K562 (cell line): ENCODE measurements around the gene CRYGB. TPM values are rescaled to one million over a fixed set of nuclear protein-coding genes. Genes with fewer than 3 reads are reported as not detected.

Experiments used
- ATAC-seq: fragments of 200-7000 bp; cut with Tn5 transposase; 3 replicates; pipeline ENCODE4 v1.9.1; 2020; ENCODE audit warnings: moderate library complexity
- BruUV-seq: library from RNA; stranded (reverse); fragments of 400-500 nt; replicated peaks from 2 replicates; lab custom pipeline; 2021; lab: Mats Ljungman, UMichigan
- CTCF ChIA-PET: fragments of 300-600 bp; formaldehyde crosslinking; extraction: SDS; loops from one replicate; lab custom pipeline; 2021; ENCODE audit warnings: low intra/inter-chr PET ratio; lab: Yijun Ruan, JAX
- POLR2A ChIA-PET: fragments of 300-600, 350-650 bp; sonication (Branson Sonifier 250); formaldehyde crosslinking; extraction: SDS; loops from one replicate; lab custom pipeline; 2021; ENCODE audit warnings: antibody characterized with exemption, inconsistent platforms; lab: Yijun Ruan, JAX
- DNase-seq, 4 experiments: peaks; one replicate each; pipeline versions ENCODE4 v3.0.0 to v3.0.0-alpha.2; 2011 to 2018; ENCODE audit warnings: low spot score in 3 of 4, mixed read lengths in 3 of 4; ENCODE audit errors: extremely low read depth in 1 of 4
- FAIRE-seq: peaks from 2 replicates; lab custom pipeline; 2011; peaks lifted over from hg19 to GRCh38; lab: Jason Lieb, UNC
- H2AFZ ChIP-seq: 2 replicates; pipeline ENCODE4 v1.6.0; 2011; ENCODE audit warnings: low read depth, low read length, control low read depth, inconsistent platforms
- H3K27ac ChIP-seq: fragments of 200-600 bp; 3 replicates; pipeline ENCODE4 v1.8.0; 2011; ENCODE audit warnings: low read depth, mild to moderate bottlenecking, control low read depth, inconsistent platforms, low read length, moderate library complexity, mixed read lengths; ENCODE audit errors: extremely low read depth
- H3K27me3 ChIP-seq, 2 experiments: fragments of 300-600 bp in 1 of 2; 2 replicates in 1 of 2; 3 replicates in 1 of 2; pipeline versions ENCODE4 v1.6.0 to v1.8.0; 2011; ENCODE audit warnings: inconsistent platforms in 2 of 2, low read length in 2 of 2, mild to moderate bottlenecking in 1 of 2, mixed read lengths in 1 of 2, moderate library complexity in 1 of 2; ENCODE audit not compliant: control insufficient read depth in 2 of 2, insufficient read depth in 2 of 2
- H3K36me3 ChIP-seq: fragments of 300-600 bp; 3 replicates; pipeline ENCODE4 v1.8.0; 2011; ENCODE audit warnings: mild to moderate bottlenecking, low read length, inconsistent platforms; ENCODE audit not compliant: control insufficient read depth, insufficient read depth
- H3K4me1 ChIP-seq, 2 experiments: fragments of 200-600 bp in 1 of 2; replicated peaks in 1 of 2; 2 replicates in 1 of 2; 3 replicates in 1 of 2; pipeline versions ENCODE4 v1.5.1 to v1.8.0; 2011; ENCODE audit warnings: inconsistent platforms in 2 of 2, low read length in 2 of 2, mild to moderate bottlenecking in 1 of 2, mixed read lengths in 1 of 2, moderate library complexity in 1 of 2; ENCODE audit not compliant: control insufficient read depth in 2 of 2, insufficient read depth in 2 of 2
- H3K4me2 ChIP-seq: 2 replicates; pipeline ENCODE4 v1.6.1; 2011; ENCODE audit warnings: low read length, control low read depth, inconsistent platforms, mixed read lengths; ENCODE audit not compliant: insufficient read depth
- H3K4me3 ChIP-seq: fragments of 200-600 bp; sonication (generic), shearing (Covaris generic); 2 replicates; pipeline ENCODE4 v1.5.1; 2016; ENCODE audit warnings: control low read depth, inconsistent platforms
- H3K79me2 ChIP-seq: fragments of 200-600 bp; 3 replicates; pipeline ENCODE4 v1.8.0; 2011; ENCODE audit warnings: low read length, inconsistent platforms; ENCODE audit not compliant: control insufficient read depth, insufficient read depth
- H3K9ac ChIP-seq, 2 experiments: 2 replicates each; pipeline versions ENCODE4 v1.6.0 to v1.6.1; 2011; ENCODE audit warnings: low read depth in 2 of 2, low read length in 2 of 2, control low read depth in 1 of 2, inconsistent platforms in 1 of 2, mild to moderate bottlenecking in 1 of 2, mixed read lengths in 1 of 2; ENCODE audit not compliant: insufficient read depth in 1 of 2
- H3K9me1 ChIP-seq: one replicate; pipeline ENCODE4 v1.6.0; 2011; ENCODE audit warnings: inconsistent platforms, mild to moderate bottlenecking, low read length, moderate library complexity; ENCODE audit not compliant: control insufficient read depth, insufficient read depth
- H3K9me3 ChIP-seq: replicated peaks from 2 replicates; pipeline ENCODE4 v1.5.1; 2011; ENCODE audit warnings: low read depth, low read length, inconsistent platforms; ENCODE audit not compliant: control insufficient read depth, insufficient read depth
- H4K20me1 ChIP-seq: replicated peaks from 2 replicates; pipeline ENCODE4 v1.6.1; 2011; ENCODE audit warnings: low read length, inconsistent platforms, mixed read lengths; ENCODE audit not compliant: control insufficient read depth, insufficient read depth
- CBFA2T2 ChIP-seq: fragments of 450-650 bp; conservative IDR thresholded peaks from 2 replicates; pipeline ENCODE4 v1.6.1; 2017; ENCODE audit warnings: mild to moderate bottlenecking
- EZH2 ChIP-seq: IDR thresholded peaks from 2 replicates; pipeline ENCODE4 v1.6.1; 2012; ENCODE audit warnings: low read depth, mild to moderate bottlenecking, inconsistent platforms, low read length, borderline replicate concordance
- KAT8 ChIP-seq: fragments of 450-650 bp; IDR thresholded peaks from 2 replicates; pipeline ENCODE4 v1.6.1; 2016; ENCODE audit warnings: low read depth, mild to moderate bottlenecking
- MCM2 ChIP-seq: fragments of 450-650 bp; IDR thresholded peaks from 2 replicates; pipeline ENCODE4 v1.6.1; 2017; ENCODE audit warnings: low read depth, mild to moderate bottlenecking
- MECOM ChIP-seq: fragments of 250-450 bp; sonication (Bioruptor Pico); IDR thresholded peaks from 2 replicates; pipeline ENCODE4 v1.8.0; 2022; ENCODE audit warnings: inconsistent platforms
- SAP30 ChIP-seq: fragments of 200-600 bp; sonication (generic); IDR thresholded peaks from 2 replicates; pipeline ENCODE4 v1.6.1; 2012; ENCODE audit warnings: borderline replicate concordance, low read depth, mild to moderate bottlenecking, moderate library complexity, low read length, control low read depth, inconsistent platforms; ENCODE audit not compliant: insufficient read depth, poor library complexity, severe bottlenecking
- ZNF408 ChIP-seq: fragments of 250-450 bp; sonication (Bioruptor Pico); IDR thresholded peaks from 2 replicates; pipeline ENCODE4 v1.4.0; 2020; ENCODE audit warnings: low read depth, mild to moderate bottlenecking, moderate library complexity
- ZSCAN32 ChIP-seq: fragments of 450-650 bp; formaldehyde crosslinking; IDR thresholded peaks from 2 replicates; pipeline ENCODE4 v1.4.0; 2020; ENCODE audit warnings: mild to moderate bottlenecking, moderate library complexity
- whole genome bisulfite sequencing: fragments of 100-300 bp; shearing (Covaris generic); methylation state at CpG from one replicate; pipeline ENCODE4 v1.1.6; 2016; ENCODE audit warnings: low coverage, mixed read lengths; ENCODE audit not compliant: insufficient coverage; ENCODE audit errors: missing lambda C conversion rate; 5-methylcytosine and 5-hydroxymethylcytosine counted together
- in situ Hi-C: fragments of 300-500 bp; cut with MboI; formaldehyde crosslinking; loops from 4 replicates; pipeline ENCODE4 v1.15.0; 2018; ENCODE audit warnings: inconsistent platforms, mixed read lengths
- intact Hi-C: fragments of 100-400 bp; cut with micrococcal nuclease; formaldehyde crosslinking; loops from 2 replicates; pipeline ENCODE4 v1.14.2; 2022
- polyA plus RNA-seq, 8 experiments: library from polyadenylated mRNA; depleted of rRNA in 4 of 8; stranded (reverse) in 5 of 8; unstranded in 3 of 8; fragments of >200 nt; fragmentation: Nextera tagmentation in 2 of 8; fragmentation: Illumina TruSeq in 1 of 8; extraction: Ambion mirVana in 2 of 8; extraction: Trizol in 1 of 8; gene quantifications; 2 replicates each; pipeline versions ENCODE4 v1.2.1 to v1.2.3, GENCODE V29; 2011 to 2014; ENCODE audit warnings: inconsistent platforms in 1 of 8, missing spikeins in 1 of 8
- total RNA-seq, 7 experiments: library from RNA; depleted of rRNA in 6 of 7; stranded (reverse); fragments of >200 nt in 6 of 7; fragmentation: Illumina TruSeq in 2 of 7; extraction: Trizol in 2 of 7; gene quantifications; 2 replicates each; pipeline versions ENCODE4 v1.2.1 to v1.2.3, GENCODE V29; 2011 to 2021; ENCODE audit warnings: low replicate concordance in 1 of 7
- TF ChIP-seq, protein P1 (sequence below): fragments of 450-650 bp; IDR thresholded peaks from 2 replicates; pipeline ENCODE4 v1.6.1; 2016; ENCODE audit warnings: missing biosample characterization, missing genetic modification characterization
- TF ChIP-seq, protein P2 (sequence below), 2 experiments: IDR thresholded peaks; 2 replicates each; pipeline ENCODE4 v1.6.1; 2011; ENCODE audit warnings: borderline replicate concordance in 1 of 2, control low read depth in 1 of 2, low read depth in 1 of 2, low read length in 1 of 2, mild to moderate bottlenecking in 1 of 2, mixed read lengths in 1 of 2, moderate library complexity in 1 of 2; ENCODE audit not compliant: insufficient read depth in 1 of 2, insufficient read length in 1 of 2, poor library complexity in 1 of 2, severe bottlenecking in 1 of 2; ENCODE audit errors: extremely low read depth in 1 of 2

CRYGB gene
- total and polyA plus RNA-seq, 9 of the 15 experiments (the other 6 are each of a cell fraction or from before 2014, with no cell fraction given): not detected

GRCh38 chr2:208103616-208104015, 42.3 kb downstream of the CRYGB start:
- Histone ChIP-seq H3K4me2 (no peak overlapping the region), H3K27ac (no peak overlapping the region), H3K36me3 (no peaks in the 10 kb centered on the region), H3K79me2 (no peaks in the 10 kb centered on the region), H4K20me1 (no peaks in the 10 kb centered on the region), H2AFZ (no peak overlapping the region), H3K27me3 (no peaks in the 10 kb centered on the region), H3K4me3 (no peak overlapping the region), H3K4me1 (no peaks in the 10 kb centered on the region), H3K9me1 (no peaks in the 10 kb centered on the region), H3K9ac (no peak overlapping the region), H3K9me3 (no peaks in the 10 kb centered on the region)
- in situ Hi-C loops: no loop called here
- ChIA-PET CTCF (interaction anchor here (0.7 kb wide), 1 partner anchor 9 kb away, joined by 5 read pairs; no protein-coding TSS in a partner anchor), POLR2A (no interaction called here)
- no peak for ATAC-seq
- no TSS peak for BruUV-seq
- TF ChIP-seq MECOM (CRISPR knock-in tag) (no peak), EZH2 (no peak), CBFA2T2 (no peak), KAT8 (no peak), ZSCAN32 (CRISPR knock-in tag) (no peak), MCM2 (no peak), ZNF408 (no peak), SAP30 (no peak)
- TF ChIP-seq, protein P1, sequence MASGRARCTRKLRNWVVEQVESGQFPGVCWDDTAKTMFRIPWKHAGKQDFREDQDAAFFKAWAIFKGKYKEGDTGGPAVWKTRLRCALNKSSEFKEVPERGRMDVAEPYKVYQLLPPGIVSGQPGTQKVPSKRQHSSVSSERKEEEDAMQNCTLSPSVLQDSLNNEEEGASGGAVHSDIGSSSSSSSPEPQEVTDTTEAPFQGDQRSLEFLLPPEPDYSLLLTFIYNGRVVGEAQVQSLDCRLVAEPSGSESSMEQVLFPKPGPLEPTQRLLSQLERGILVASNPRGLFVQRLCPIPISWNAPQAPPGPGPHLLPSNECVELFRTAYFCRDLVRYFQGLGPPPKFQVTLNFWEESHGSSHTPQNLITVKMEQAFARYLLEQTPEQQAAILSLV (tag): no peak
- TF ChIP-seq, protein P2, sequence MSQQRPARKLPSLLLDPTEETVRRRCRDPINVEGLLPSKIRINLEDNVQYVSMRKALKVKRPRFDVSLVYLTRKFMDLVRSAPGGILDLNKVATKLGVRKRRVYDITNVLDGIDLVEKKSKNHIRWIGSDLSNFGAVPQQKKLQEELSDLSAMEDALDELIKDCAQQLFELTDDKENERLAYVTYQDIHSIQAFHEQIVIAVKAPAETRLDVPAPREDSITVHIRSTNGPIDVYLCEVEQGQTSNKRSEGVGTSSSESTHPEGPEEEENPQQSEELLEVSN (IDR thresholded peaks at IDR 0.05; ENCODE audit: borderline replicate concordance in 1 of 2, extremely low read depth in 1 of 2, insufficient read depth in 1 of 2, insufficient read length in 1 of 2, low read depth in 1 of 2, low read length in 1 of 2, poor library complexity in 1 of 2, severe bottlenecking in 1 of 2): no peak
- FAIRE-seq: no peak
- no peak for DNase-seq
- 67% methylated on average over 3 of the region's 3 CpGs for WGBS
- intact Hi-C loops: loop anchor here (2.0 to 5.0 kb wide), 2 partner anchors 71 to 164 kb away; partner anchors contain the start of gene PIKFYVE
